NOMO-1 (cell line): Measurements from ENCODE around the gene WASHC3.
"Not testable (repeated sequence)": the region's sequence is repeated elsewhere in the genome, so short reads cannot be mapped to it uniquely, and the experiment has no call there.

Source experiments
- DNase-seq, 2 experiments: peaks; one replicate each; lab custom pipeline; 2025; ENCODE audit not compliant: unreplicated experiment in 2 of 2; lab: John Stamatoyannopoulos, UW

Gene WASHC3

GRCh38 chr12:102061560-102062418, at the start of gene WASHC3:
Gene WASHC3, minus strand, starts transcription at chr12:102061991. Its CDS starts 29 bp downstream, at chr12:102061962.
- peak; percentile 89 to 98 for DNase-seq

GRCh38 chr12:102110782-102111181, 49.0 kb upstream of the WASHC3 start:
- DNase-seq, result no peak

GRCh38 chr12:102107970-102108369, 46.2 kb upstream of the WASHC3 start:
- DNase-seq, result no peak

GRCh38 chr12:102106905-102107304, 45.1 kb upstream of the WASHC3 start:
- no peak for DNase-seq

GRCh38 chr12:102096855-102097254, 35.1 kb upstream of the WASHC3 start:
- no peak for DNase-seq

- peak; percentile 1 to 28 for DNase-seq
These were observed 34.0 kb upstream of the WASHC3 start for GRCh38 chr12:102095677-102096263.

GRCh38 chr12:102093319-102093718, 31.5 kb upstream of the WASHC3 start:
- DNase-seq, result no peak

GRCh38 chr12:102089228-102089835, 27.5 kb upstream of the WASHC3 start:
- not testable (repeated sequence) for DNase-seq

GRCh38 chr12:102080842-102081241, 19.1 kb upstream of the WASHC3 start:
- no peak for DNase-seq

GRCh38 chr12:102072092-102072491, 10.3 kb upstream of the WASHC3 start:
- DNase-seq, result not testable (repeated sequence)

- DNase-seq, result no peak
These were observed 7.9 kb upstream of the WASHC3 start for GRCh38 chr12:102069707-102070106.

- DNase-seq, result no peak
These were observed 5.9 kb upstream of the WASHC3 start for GRCh38 chr12:102067574-102068258.

- no peak for DNase-seq
These were observed 2.7 kb upstream of the WASHC3 start for GRCh38 chr12:102064476-102064875.

- DNase-seq, result no peak
These were observed 1.3 kb upstream of the WASHC3 start for GRCh38 chr12:102063069-102063468.

GRCh38 chr12:102062419-102062806, 622 bp upstream of the WASHC3 start:
- DNase-seq, result no peak

- peak; percentile 13 to 19 for DNase-seq
These were observed 663 bp downstream of the WASHC3 start for GRCh38 chr12:102061096-102061559.

- no peak for DNase-seq
These were observed 2.4 kb downstream of the WASHC3 start for GRCh38 chr12:102059343-102059742.

- no peak for DNase-seq
These were observed 7.4 kb downstream of the WASHC3 start for GRCh38 chr12:102054345-102054744.

- DNase-seq, result no peak
These were observed 8.8 kb downstream of the WASHC3 start for GRCh38 chr12:102053062-102053349.

- no peak for DNase-seq
These were observed 9.4 kb downstream of the WASHC3 start for GRCh38 chr12:102052192-102053061.
